GM12878 (cell line): ENCODE measurements around the gene FAM228B. TPM values are rescaled to one million over a fixed set of nuclear protein-coding genes. Genes with fewer than 3 reads are reported as not detected.

ENCODE experiments used
- ATAC-seq: fragments of 200-7000 bp; cut with Tn5 transposase; 3 replicates; pipeline ENCODE4 v1.9.1; 2020; ENCODE audit warnings: mild to moderate bottlenecking, moderate library complexity
- BruUV-seq: library from RNA; stranded (reverse); fragments of 400-500 nt; replicated peaks from 2 replicates; lab custom pipeline; 2021; lab: Mats Ljungman, UMichigan
- CTCF ChIA-PET: fragments of 300-600 bp; sonication (Branson Sonifier 250); formaldehyde crosslinking; extraction: SDS; loops from one replicate; lab custom pipeline; 2021; ENCODE audit warnings: inconsistent platforms; lab: Yijun Ruan, JAX
- POLR2A ChIA-PET: fragments of 350-600 bp; formaldehyde crosslinking; extraction: SDS; loops from one replicate; lab custom pipeline; 2021; ENCODE audit warnings: inconsistent platforms; lab: Charles Lee
- RAD21 ChIA-PET: fragments of 300-600 bp; sonication (Branson Sonifier 250); formaldehyde crosslinking; loops from one replicate; lab custom pipeline; 2023; ENCODE audit warnings: antibody characterized with exemption; ENCODE audit not compliant: unreplicated experiment; lab: Charles Lee
- SMC1A ChIA-PET: fragments of 300-600 bp; sonication (Branson Sonifier 250); formaldehyde crosslinking; loops from one replicate; lab custom pipeline; 2023; ENCODE audit not compliant: unreplicated experiment, uncharacterized antibody; lab: Charles Lee
- DNase-seq: peaks from one replicate; pipeline ENCODE4 v3.0.0-alpha.2; 2011; ENCODE audit warnings: low read depth, low spot score
- FAIRE-seq: peaks from 3 replicates; lab custom pipeline; 2011; peaks lifted over from hg19 to GRCh38; lab: Jason Lieb, UNC
- H2AFZ ChIP-seq: 2 replicates; pipeline ENCODE4 v1.6.0; 2011; ENCODE audit warnings: low read depth, low read length, control low read depth; ENCODE audit not compliant: control insufficient read depth
- H3K27ac ChIP-seq: 2 replicates; pipeline ENCODE4 v1.5.1; 2011; ENCODE audit warnings: control low read depth; ENCODE audit not compliant: control insufficient read depth, insufficient read depth
- H3K27me3 ChIP-seq, 2 experiments: replicated peaks in 1 of 2; 2 replicates each; pipeline versions ENCODE4 v1.6.0 to v1.6.1; 2011; ENCODE audit warnings: low read length in 1 of 2; ENCODE audit not compliant: control insufficient read depth in 2 of 2, insufficient read depth in 2 of 2
- H3K36me3 ChIP-seq, 2 experiments: 2 replicates each; pipeline ENCODE4 v1.5.1; 2011; ENCODE audit warnings: low read length in 1 of 2; ENCODE audit not compliant: control insufficient read depth in 2 of 2, insufficient read depth in 2 of 2
- H3K4me1 ChIP-seq: 2 replicates; pipeline ENCODE4 v1.6.1; 2011; ENCODE audit warnings: mild to moderate bottlenecking, low read length, moderate library complexity, mixed read lengths; ENCODE audit not compliant: control insufficient read depth, insufficient read depth
- H3K4me2 ChIP-seq: 2 replicates; pipeline ENCODE4 v1.6.0; 2011; ENCODE audit warnings: control low read depth; ENCODE audit not compliant: control insufficient read depth, insufficient read depth
- H3K4me3 ChIP-seq: fragments of 200-600 bp; sonication (generic); 2 replicates; pipeline ENCODE4 v1.5.1; 2016
- H3K79me2 ChIP-seq: 2 replicates; pipeline ENCODE4 v1.6.0; 2011; ENCODE audit warnings: low read length; ENCODE audit not compliant: control insufficient read depth, insufficient read depth
- H3K9ac ChIP-seq: 2 replicates; pipeline ENCODE4 v1.8.0; 2011; ENCODE audit warnings: low read length, control low read depth, mixed read lengths; ENCODE audit not compliant: control insufficient read depth, insufficient read depth
- H3K9me3 ChIP-seq: replicated peaks from 3 replicates; pipeline ENCODE4 v1.5.1; 2011; ENCODE audit warnings: mild to moderate bottlenecking, low read length; ENCODE audit not compliant: control insufficient read depth, insufficient read depth
- H4K20me1 ChIP-seq: 2 replicates; pipeline ENCODE4 v1.6.0; 2011; ENCODE audit not compliant: control insufficient read depth, insufficient read depth
- ATF2 ChIP-seq: IDR thresholded peaks from 2 replicates; pipeline ENCODE4 v1.6.1; 2012; ENCODE audit warnings: low read length, inconsistent platforms
- ATF7 ChIP-seq: fragments of 450-650 bp; IDR thresholded peaks from 2 replicates; pipeline ENCODE4 v1.6.1; 2016; ENCODE audit warnings: low read depth, mild to moderate bottlenecking
- CEBPZ ChIP-seq: fragments of 150-350 bp; IDR thresholded peaks from 2 replicates; pipeline ENCODE4 v1.6.1; 2016; ENCODE audit warnings: low read depth, low read length
- CHD1 ChIP-seq: IDR thresholded peaks from 2 replicates; pipeline ENCODE4 v1.6.1; 2012; ENCODE audit warnings: low read depth, low read length, improper control_type of control experiment
- IKZF2 ChIP-seq, 2 experiments: fragments of 450-650 bp; IDR thresholded peaks; 2 replicates each; pipeline ENCODE4 v1.6.1; 2017; ENCODE audit warnings: mild to moderate bottlenecking in 2 of 2, moderate library complexity in 2 of 2
- KAT2A ChIP-seq: conservative IDR thresholded peaks from 2 replicates; pipeline ENCODE4 v1.6.1; 2011; ENCODE audit warnings: low read depth, low read length; ENCODE audit not compliant: control insufficient read depth
- LARP7 ChIP-seq: fragments of 450-650 bp; IDR thresholded peaks from 2 replicates; pipeline ENCODE4 v1.6.1; 2017; ENCODE audit warnings: mild to moderate bottlenecking
- NFXL1 ChIP-seq: fragments of 450-650 bp; IDR thresholded peaks from 2 replicates; pipeline ENCODE4 v1.6.1; 2017; ENCODE audit warnings: antibody characterized with exemption, mild to moderate bottlenecking, borderline replicate concordance
- PKNOX1 ChIP-seq: fragments of 450-650 bp; IDR thresholded peaks from 2 replicates; pipeline ENCODE4 v1.6.1; 2016; ENCODE audit warnings: mild to moderate bottlenecking
- RAD21 ChIP-seq: IDR thresholded peaks from 2 replicates; pipeline ENCODE4 v1.6.1; 2011; ENCODE audit warnings: mild to moderate bottlenecking, low read depth, low read length, moderate library complexity; ENCODE audit not compliant: insufficient read depth
- SREBF1 ChIP-seq: IDR thresholded peaks from 2 replicates; pipeline ENCODE4 v1.6.1; 2012; ENCODE audit warnings: mild to moderate bottlenecking, low read length
- SREBF2 ChIP-seq: IDR thresholded peaks from 2 replicates; pipeline ENCODE4 v1.6.1; 2012; ENCODE audit warnings: mild to moderate bottlenecking, low read length
- ZNF24 ChIP-seq: fragments of 450-650 bp; IDR thresholded peaks from 2 replicates; pipeline ENCODE4 v1.6.1; 2017; ENCODE audit warnings: antibody characterized with exemption, mild to moderate bottlenecking
- WGBS: methylation state at CpG from one replicate; pipeline ENCODE4 v1.1.6; 2016; ENCODE audit warnings: low lambda C conversion rate; ENCODE audit not compliant: insufficient replicate concordance, insufficient coverage; ENCODE audit errors: missing lambda C conversion rate; 5-methylcytosine and 5-hydroxymethylcytosine counted together
- in situ Hi-C: fragments of 300-500 bp; cut with MboI; formaldehyde crosslinking; loops from 9 replicates; pipeline ENCODE4 v1.14.3; 2018; ENCODE audit warnings: mixed read lengths
- intact Hi-C: fragments of 100-400 bp; cut with micrococcal nuclease; formaldehyde crosslinking; loops from one replicate; pipeline ENCODE4 v1.14.2; 2022; ENCODE audit not compliant: unreplicated experiment
- polyA plus RNA-seq, 11 experiments: library from polyadenylated mRNA; depleted of rRNA in 4 of 11; unstranded in 6 of 11; stranded (reverse) in 5 of 11; fragments of >200 nt; fragmentation: Nextera tagmentation in 4 of 11; fragmentation: Illumina TruSeq in 1 of 11; extraction: Ambion mirVana in 4 of 11; extraction: Trizol in 1 of 11; gene quantifications; 1 replicate in 1 of 11; 2 replicates in 10 of 11; pipeline versions ENCODE4 v1.2.1 to v1.2.3, GENCODE V29; 2011 to 2016; ENCODE audit warnings: inconsistent platforms in 2 of 11, missing spikeins in 2 of 11, low read depth in 1 of 11
- total RNA-seq, 4 experiments: library from RNA; depleted of rRNA in 3 of 4; stranded (reverse); fragments of >200 nt in 3 of 4; fragmentation: Illumina TruSeq in 1 of 4; extraction: Trizol in 1 of 4; gene quantifications; 2 replicates each; pipeline versions ENCODE4 v1.2.1 to v1.2.3, GENCODE V29; 2013 to 2021

Gene FAM228B
- total and polyA plus RNA-seq, 10 of the 15 experiments (the other 5 are each of a cell fraction or from before 2014, with no cell fraction given), result 3.9 to 11.0 (median 7.5) TPM

GRCh38 chr2:24115057-24115456, 8.2 kb upstream of the FAM228B start (continued):
- no peak for TF ChIP-seq CEBPZ
- no peak for TF ChIP-seq KAT2A
- no peak for TF ChIP-seq ZNF24
- TF ChIP-seq IKZF2 (IDR thresholded peaks at IDR 0.05), result no peak

GRCh38 chr2:24117902-24118301, 5.4 kb upstream of the FAM228B start:
- intact Hi-C loops, result no loop called here
- DNase-seq, result no peak
- SMC1A ChIA-PET, result no interaction called here

More at GRCh38 chr2:24117902-24118301, 5.4 kb upstream of the FAM228B start:
- ATAC-seq, result no peak
- TF ChIP-seq RAD21 (no peak), LARP7 (no peak), CHD1 (no peak), NFXL1 (no peak), SREBF2 (no peak), ATF2 (no peak), PKNOX1 (no peak), SREBF1 (no peak), ATF7 (no peak)
- TF ChIP-seq, all 136 proteins: peak for 0
- Histone ChIP-seq H2AFZ (no peak overlapping the region), H3K9me3 (no peaks in the 10 kb centered on the region), H3K36me3 (no peaks in the 10 kb centered on the region), H3K9ac (no peak overlapping the region), H3K27me3 (no peaks in the 10 kb centered on the region), H3K27ac (no peak overlapping the region), H4K20me1 (no peaks in the 10 kb centered on the region), H3K4me3 (no peak overlapping the region), H3K4me1 (no peaks in the 10 kb centered on the region), H3K79me2 (no peaks in the 10 kb centered on the region), H3K4me2 (no peak overlapping the region)
- in situ Hi-C loops, result no loop called here
- ChIA-PET POLR2A (no interaction called here), CTCF (interaction anchor here (1.0 kb wide), 1 partner anchor 294 kb away, joined by 3 read pairs; no protein-coding TSS in a partner anchor), RAD21 (no interaction called here)
- 80% methylated on average over 1 of the region's 1 CpG for WGBS
- no TSS peak for BruUV-seq
- FAIRE-seq, result no peak
